ENCODE data around the gene AMBRA1.

The AMBRA1 gene

GRCh38 chr11:46639197-46639839 is 45.5 kb upstream of the AMBRA1 start:
- TF ChIP-seq EZH2phosphoT487 (conservative IDR thresholded peaks at IDR 0.05; ENCODE audit: low read length) = no peak
- Histone ChIP-seq H3K36me3 (ENCODE audit: low read length) (no peaks in the 10 kb centered on the region), H3K27me3 (ENCODE audit: low read length) (no peaks in the 10 kb centered on the region), H3K9ac (ENCODE audit: low read length) (no peak overlapping the region), H3K4me2 (ENCODE audit: low read depth, low read length, poor library complexity, severe bottlenecking) (no peak overlapping the region), H3K27ac (ENCODE audit: low read depth, low read length) (no peak overlapping the region), H3K9me3 (ENCODE audit: insufficient read depth, low read length) (no peaks in the 10 kb centered on the region), H3K4me3 (ENCODE audit: insufficient read depth, low read length, poor library complexity, severe bottlenecking) (no peak overlapping the region), H3K79me2 (ENCODE audit: insufficient read depth, low read length) (no peaks in the 10 kb centered on the region), H3K9me2 (replicated peaks; ENCODE audit: insufficient read depth, low read length) (no peaks in the 10 kb centered on the region), H4K20me1 (ENCODE audit: low read depth, low read length) (no peaks in the 10 kb centered on the region), H3F3A (ENCODE audit: insufficient read depth) (0 out of 2 replicates have a peak, but pooled peaks cover 4% of the 10 kb centered on the region), H2AFZ (ENCODE audit: low read depth, low read length, severe bottlenecking) (no peak overlapping the region)

- Histone ChIP-seq H3K79me2 (ENCODE audit: insufficient read depth, low read length) (no peaks in the 10 kb centered on the region), H3K4me3 (ENCODE audit: insufficient read depth, low read length, poor library complexity, severe bottlenecking) (no peak overlapping the region), H3K27me3 (ENCODE audit: low read length) (no peaks in the 10 kb centered on the region), H3F3A (ENCODE audit: insufficient read depth) (0 out of 2 replicates have a peak, but pooled peaks cover 4% of the 10 kb centered on the region), H2AFZ (ENCODE audit: low read depth, low read length, severe bottlenecking) (no peak overlapping the region), H3K9ac (ENCODE audit: low read length) (no peak overlapping the region), H4K20me1 (ENCODE audit: low read depth, low read length) (no peaks in the 10 kb centered on the region), H3K36me3 (ENCODE audit: low read length) (no peaks in the 10 kb centered on the region), H3K9me3 (ENCODE audit: insufficient read depth, low read length) (no peaks in the 10 kb centered on the region), H3K27ac (ENCODE audit: low read depth, low read length) (no peak overlapping the region), H3K9me2 (replicated peaks; ENCODE audit: insufficient read depth, low read length) (no peaks in the 10 kb centered on the region), H3K4me2 (ENCODE audit: low read depth, low read length, poor library complexity, severe bottlenecking) (no peak overlapping the region)
- TF ChIP-seq CTCF (IDR thresholded peaks at IDR 0.05; ENCODE audit: insufficient read depth, low read length, poor library complexity, severe bottlenecking) (no peak), EZH2phosphoT487 (conservative IDR thresholded peaks at IDR 0.05; ENCODE audit: low read length) (no peak)
Measured at GRCh38 chr11:46637546-46637945, 43.7 kb upstream of the AMBRA1 start.

- H2AFZ ChIP-seq (ENCODE audit: low read depth, low read length, severe bottlenecking) = no peak overlapping the region
- H3K36me3 ChIP-seq (ENCODE audit: low read length) = no peaks in the 10 kb centered on the region
- no peak overlapping the region for H3K4me2 ChIP-seq (ENCODE audit: low read depth, low read length, poor library complexity, severe bottlenecking)
- no peaks in the 10 kb centered on the region for H3K27me3 ChIP-seq (ENCODE audit: low read length)
- no peak overlapping the region for H3K27ac ChIP-seq (ENCODE audit: low read depth, low read length)
- TF ChIP-seq CTCF (IDR thresholded peaks at IDR 0.05; ENCODE audit: insufficient read depth, low read length, poor library complexity, severe bottlenecking) (no peak), EZH2phosphoT487 (conservative IDR thresholded peaks at IDR 0.05; ENCODE audit: low read length) (no peak)
- H4K20me1 ChIP-seq (ENCODE audit: low read depth, low read length) = no peaks in the 10 kb centered on the region
- H3K9me3 ChIP-seq (ENCODE audit: insufficient read depth, low read length) = no peaks in the 10 kb centered on the region
- no peaks in the 10 kb centered on the region for H3K9me2 ChIP-seq (replicated peaks; ENCODE audit: insufficient read depth, low read length)
- no peak overlapping the region for H3K4me3 ChIP-seq (ENCODE audit: insufficient read depth, low read length, poor library complexity, severe bottlenecking)
- no peak overlapping the region for H3K9ac ChIP-seq (ENCODE audit: low read length)
- 0 out of 2 replicates have a peak, but pooled peaks cover 4% of the 10 kb centered on the region for H3F3A ChIP-seq (ENCODE audit: insufficient read depth)
- H3K79me2 ChIP-seq (ENCODE audit: insufficient read depth, low read length) = no peaks in the 10 kb centered on the region
Measured at GRCh38 chr11:46635557-46636139, 41.8 kb upstream of the AMBRA1 start.
